GM19455 (cell line): ENCODE data around the gene SHISA5.
A peak's percentile ranks its signal among the peaks of the same experiment; 100 is the strongest.
"Not testable (repeated sequence)": the region's sequence is repeated elsewhere in the genome, so short reads cannot be mapped to it uniquely, and the experiment has no call there.

Source experiments
- ATAC-seq: cut with Tn5 transposase; IDR thresholded peaks from one replicate; pipeline ENCODE4 v1.9.1; 2021; ENCODE audit not compliant: unreplicated experiment

SHISA5 gene

GRCh38 chr3:48504051-48504946 lies at the start of gene SHISA5:
SHISA5 (minus strand) TSS chr3:48504174; CDS start chr3:48504094, 80 bp downstream.
- ATAC-seq = no peak

GRCh38 chr3:48553361-48553760 lies 49.4 kb upstream of the SHISA5 start:
- no peak for ATAC-seq

GRCh38 chr3:48552111-48552951 lies 48.4 kb upstream of the SHISA5 start:
- no peak for ATAC-seq

GRCh38 chr3:48551651-48552050 lies 47.7 kb upstream of the SHISA5 start:
- not testable (repeated sequence) for ATAC-seq

GRCh38 chr3:48548729-48549705 lies 45.0 kb upstream of the SHISA5 start:
- peak; percentile 61 for ATAC-seq

GRCh38 chr3:48548126-48548525 lies 44.2 kb upstream of the SHISA5 start:
- ATAC-seq = no peak

GRCh38 chr3:48546203-48546829 lies 42.3 kb upstream of the SHISA5 start:
- ATAC-seq = no peak

- no peak for ATAC-seq
Measured at GRCh38 chr3:48544141-48544540, 40.2 kb upstream of the SHISA5 start.

GRCh38 chr3:48543271-48543866 lies 39.4 kb upstream of the SHISA5 start:
- ATAC-seq = no peak

GRCh38 chr3:48538451-48538850 lies 34.5 kb upstream of the SHISA5 start:
- ATAC-seq = no peak

GRCh38 chr3:48536785-48537184 lies 32.8 kb upstream of the SHISA5 start:
- no peak for ATAC-seq

- no peak for ATAC-seq
Measured at GRCh38 chr3:48536116-48536515, 32.1 kb upstream of the SHISA5 start.

- ATAC-seq = no peak
Measured at GRCh38 chr3:48535578-48535977, 31.6 kb upstream of the SHISA5 start.

GRCh38 chr3:48532977-48533337 lies 29.0 kb upstream of the SHISA5 start:
- ATAC-seq = no peak

GRCh38 chr3:48532271-48532976 lies 28.4 kb upstream of the SHISA5 start:
- no peak for ATAC-seq

- ATAC-seq = not testable (repeated sequence)
Measured at GRCh38 chr3:48530701-48531100, 26.7 kb upstream of the SHISA5 start.

GRCh38 chr3:48528754-48529153 lies 24.8 kb upstream of the SHISA5 start:
- no peak for ATAC-seq

GRCh38 chr3:48528048-48528447 lies 24.1 kb upstream of the SHISA5 start:
- no peak for ATAC-seq

GRCh38 chr3:48524970-48525369 lies 21.0 kb upstream of the SHISA5 start:
- no peak for ATAC-seq
